Activated CD8-positive, alpha-beta T cell treated with anti-CD3 and anti-CD28 coated beads, Interleukin-2, amount 10 ng/mL, durations not matched to agents 7 days and 5 days (primary cell): Measurements from ENCODE around the gene ALDH4A1. TPM values are rescaled to one million over a fixed set of nuclear protein-coding genes. Genes with fewer than 3 reads are reported as not detected.

Experiments
- ATAC-seq: fragments of 150-1000 bp; cut with Tn5 transposase; one replicate; pipeline ENCODE4 v1.10.0; 2021; ENCODE audit warnings: moderate library complexity
- CTCF ChIA-PET: fragments of 350-600 bp; sonication (Branson Sonifier 250); formaldehyde crosslinking; loops from one replicate; lab custom pipeline; 2021; ENCODE audit warnings: antibody characterized with exemption; lab: Charles Lee
- POLR2A ChIA-PET: fragments of 350-600 bp; sonication (Branson Sonifier 250); formaldehyde crosslinking; loops from one replicate; lab custom pipeline; 2021; ENCODE audit warnings: antibody characterized with exemption; lab: Charles Lee
- DNase-seq: peaks from one replicate; pipeline ENCODE4 v3.0.0-alpha.2; 2020
- H3K27ac Mint-ChIP-seq: one replicate; pipeline ENCODE4 v1.8.0; 2021; ENCODE audit warnings: mild to moderate bottlenecking, mixed read lengths
- H3K27me3 Mint-ChIP-seq: one replicate; pipeline ENCODE4 v1.8.0; 2021; ENCODE audit warnings: low read depth, mixed read lengths
- H3K36me3 Mint-ChIP-seq: one replicate; pipeline ENCODE4 v1.8.0; 2021; ENCODE audit warnings: low read depth, mixed read lengths
- H3K4me1 Mint-ChIP-seq: one replicate; pipeline ENCODE4 v1.8.0; 2021; ENCODE audit warnings: low read depth, mixed read lengths
- H3K4me3 Mint-ChIP-seq: one replicate; pipeline ENCODE4 v1.8.0; 2021; ENCODE audit warnings: mild to moderate bottlenecking, mixed read lengths
- H3K9me3 Mint-ChIP-seq: one replicate; pipeline ENCODE4 v1.8.0; 2022; ENCODE audit warnings: mixed read lengths; ENCODE audit not compliant: insufficient read depth
- total RNA-seq, 2 experiments: library from RNA; stranded (reverse); gene quantifications; one replicate each; pipeline ENCODE4 v1.2.3, GENCODE V29; 2021

Gene ALDH4A1
- total RNA-seq, result 1 to 10 TPM; 4.2 to 4.3 TPM

DNA sequence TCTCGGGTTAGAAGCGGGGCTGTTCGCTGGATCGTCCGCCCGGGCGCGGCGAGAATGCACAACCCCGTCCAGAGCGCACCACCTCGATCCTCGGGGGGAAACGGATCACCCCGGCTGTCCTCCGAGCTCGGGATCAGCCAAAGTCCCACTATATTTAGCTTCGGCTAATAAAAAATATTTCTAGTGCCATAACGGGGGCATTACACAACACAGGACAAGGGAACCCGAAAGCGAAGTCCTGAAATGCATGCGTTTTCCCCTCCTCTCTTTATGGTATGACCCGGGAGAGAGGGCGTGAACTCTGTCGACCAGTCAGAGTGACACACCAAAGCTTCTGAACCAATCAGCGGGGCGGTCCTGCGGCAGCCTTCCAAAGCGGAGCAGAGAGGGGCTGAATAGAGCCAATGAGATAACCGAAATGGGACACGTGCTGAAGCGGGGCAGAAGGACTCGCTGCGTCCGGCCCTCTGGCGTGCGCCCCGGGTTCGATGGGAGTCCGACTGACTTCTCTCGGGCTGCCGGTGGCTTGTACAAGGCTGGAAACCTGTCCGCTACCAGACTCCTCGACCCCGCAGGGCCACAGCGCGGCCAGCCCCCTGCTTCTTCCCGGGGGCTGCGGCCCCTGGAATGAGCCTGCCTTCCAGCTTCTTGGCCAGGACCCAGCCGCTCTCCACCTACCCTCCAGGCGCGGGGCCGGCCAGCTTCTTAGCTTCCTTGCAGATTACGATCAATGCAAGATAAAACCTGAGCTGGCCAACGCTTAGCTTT is at the start of gene ALDH4A1:
Gene ALDH4A1 (minus strand): TSS at position 33 of the 768 bp plus-strand sequence. CDS start 32 bp downstream, at position 1.
- peak; percentile 99 for ATAC-seq
- no peaks in the 10 kb centered on the region for H3K9me3 Mint-ChIP-seq
- CTCF ChIA-PET, result interaction anchor here (0.6 to 6.7 kb wide), 21 partner anchors 10 to 303 kb away, joined by 3 to 51 read pairs (median 4); partner anchors contain the start of gene IFFO2

GRCh38 chr1:18951818-18952391 is 49.5 kb upstream of the ALDH4A1 start:
- DNase-seq (peak; percentile 91), ATAC-seq (peak; percentile 40)
- H3K9me3 Mint-ChIP-seq, result no peaks in the 10 kb centered on the region
- peak overlapping the region; percentile 71 for H3K4me3 Mint-ChIP-seq
- ChIA-PET POLR2A (interaction anchor here (1.0 to 7.2 kb wide), 5 partner anchors 11 to 121 kb away, joined by 3 to 118 read pairs (median 4); no protein-coding TSS in a partner anchor), CTCF (interaction anchor here (1.1 to 10.1 kb wide), 8 partner anchors 8 to 123 kb away, joined by 3 to 116 read pairs (median 5); no protein-coding TSS in a partner anchor)
- H3K4me1 Mint-ChIP-seq, result peaks cover 85% of the 10 kb centered on the region
- H3K27ac Mint-ChIP-seq, result peak overlapping the region; percentile 94
- H3K27me3 Mint-ChIP-seq, result peaks cover 21% of the 10 kb centered on the region
- no peaks in the 10 kb centered on the region for H3K36me3 Mint-ChIP-seq

More for the DNA sequence above, at the start of gene ALDH4A1:
- Mint-ChIP-seq H3K4me1 (peaks cover 36% of the 10 kb centered on the region), H3K36me3 (no peaks in the 10 kb centered on the region), H3K4me3 (peak within 1 kb of the TSS; percentile 91), H3K27ac (peak within 1 kb of the TSS; percentile 98), H3K27me3 (peaks cover 2% of the 10 kb centered on the region)
- peak; percentile 97 for DNase-seq
- POLR2A ChIA-PET, result interaction anchor here (2.4 kb wide), 1 partner anchor 25 kb away, joined by 12 read pairs; no protein-coding TSS in a partner anchor

- Mint-ChIP-seq H3K36me3 (no peaks in the 10 kb centered on the region), H3K27me3 (peaks cover 21% of the 10 kb centered on the region), H3K9me3 (no peaks in the 10 kb centered on the region), H3K4me1 (peaks cover 86% of the 10 kb centered on the region), H3K4me3 (peak overlapping the region; percentile 71), H3K27ac (peak overlapping the region; percentile 94)
- ATAC-seq (peak; percentile 0), DNase-seq (peak; percentile 41)
- ChIA-PET CTCF (interaction anchor here (0.7 to 10.1 kb wide), 9 partner anchors 10 to 151 kb away, joined by 3 to 116 read pairs (median 4); no protein-coding TSS in a partner anchor), POLR2A (interaction anchor here (0.8 to 7.2 kb wide), 5 partner anchors 11 to 38 kb away, joined by 3 to 118 read pairs (median 3); no protein-coding TSS in a partner anchor)
Measured at GRCh38 chr1:18951416-18951815, 49.1 kb upstream of the ALDH4A1 start.

GRCh38 chr1:18950401-18951026 is 48.2 kb upstream of the ALDH4A1 start:
- Mint-ChIP-seq H3K4me3 (peak overlapping the region; percentile 71), H3K4me1 (peaks cover 89% of the 10 kb centered on the region), H3K27ac (peak overlapping the region; percentile 94), H3K36me3 (no peaks in the 10 kb centered on the region), H3K27me3 (peaks cover 21% of the 10 kb centered on the region), H3K9me3 (no peaks in the 10 kb centered on the region)
- DNase-seq (peak; percentile 40), ATAC-seq (no peak)
- ChIA-PET CTCF (interaction anchor here (0.7 to 10.1 kb wide), 8 partner anchors 9 to 152 kb away, joined by 3 to 116 read pairs (median 5); no protein-coding TSS in a partner anchor), POLR2A (interaction anchor here (0.8 to 7.2 kb wide), 5 partner anchors 10 to 37 kb away, joined by 3 to 118 read pairs (median 3); no protein-coding TSS in a partner anchor)

- DNase-seq (peak; percentile 41), ATAC-seq (no peak)
- peak overlapping the region; percentile 71 for H3K4me3 Mint-ChIP-seq
- POLR2A ChIA-PET, result interaction anchor here (1.9 to 7.2 kb wide), 2 partner anchors 22 to 25 kb away, joined by 9 to 118 read pairs; no protein-coding TSS in a partner anchor
- peak overlapping the region; percentile 94 for H3K27ac Mint-ChIP-seq
- peaks cover 86% of the 10 kb centered on the region for H3K4me1 Mint-ChIP-seq
- H3K9me3 Mint-ChIP-seq, result no peaks in the 10 kb centered on the region
- H3K27me3 Mint-ChIP-seq, result peaks cover 17% of the 10 kb centered on the region
- no peaks in the 10 kb centered on the region for H3K36me3 Mint-ChIP-seq
- CTCF ChIA-PET, result interaction anchor here (0.6 to 10.1 kb wide), 5 partner anchors 23 to 102 kb away, joined by 3 to 116 read pairs (median 46); no protein-coding TSS in a partner anchor
Measured at GRCh38 chr1:18949686-18950400, 47.5 kb upstream of the ALDH4A1 start.

GRCh38 chr1:18948913-18949685 is 46.7 kb upstream of the ALDH4A1 start:
- Mint-ChIP-seq H3K36me3 (no peaks in the 10 kb centered on the region), H3K9me3 (no peaks in the 10 kb centered on the region), H3K4me1 (peaks cover 81% of the 10 kb centered on the region), H3K27ac (peak overlapping the region; percentile 94), H3K4me3 (peak overlapping the region; percentile 71), H3K27me3 (peaks cover 9% of the 10 kb centered on the region)
- no peak for ATAC-seq
- ChIA-PET POLR2A (interaction anchor here (0.9 to 7.2 kb wide), 3 partner anchors 21 to 68 kb away, joined by 3 to 118 read pairs (median 9); no protein-coding TSS in a partner anchor), CTCF (interaction anchor here (0.6 to 10.1 kb wide), 4 partner anchors 22 to 103 kb away, joined by 3 to 116 read pairs (median 50); no protein-coding TSS in a partner anchor)
- DNase-seq, result no peak

DNA sequence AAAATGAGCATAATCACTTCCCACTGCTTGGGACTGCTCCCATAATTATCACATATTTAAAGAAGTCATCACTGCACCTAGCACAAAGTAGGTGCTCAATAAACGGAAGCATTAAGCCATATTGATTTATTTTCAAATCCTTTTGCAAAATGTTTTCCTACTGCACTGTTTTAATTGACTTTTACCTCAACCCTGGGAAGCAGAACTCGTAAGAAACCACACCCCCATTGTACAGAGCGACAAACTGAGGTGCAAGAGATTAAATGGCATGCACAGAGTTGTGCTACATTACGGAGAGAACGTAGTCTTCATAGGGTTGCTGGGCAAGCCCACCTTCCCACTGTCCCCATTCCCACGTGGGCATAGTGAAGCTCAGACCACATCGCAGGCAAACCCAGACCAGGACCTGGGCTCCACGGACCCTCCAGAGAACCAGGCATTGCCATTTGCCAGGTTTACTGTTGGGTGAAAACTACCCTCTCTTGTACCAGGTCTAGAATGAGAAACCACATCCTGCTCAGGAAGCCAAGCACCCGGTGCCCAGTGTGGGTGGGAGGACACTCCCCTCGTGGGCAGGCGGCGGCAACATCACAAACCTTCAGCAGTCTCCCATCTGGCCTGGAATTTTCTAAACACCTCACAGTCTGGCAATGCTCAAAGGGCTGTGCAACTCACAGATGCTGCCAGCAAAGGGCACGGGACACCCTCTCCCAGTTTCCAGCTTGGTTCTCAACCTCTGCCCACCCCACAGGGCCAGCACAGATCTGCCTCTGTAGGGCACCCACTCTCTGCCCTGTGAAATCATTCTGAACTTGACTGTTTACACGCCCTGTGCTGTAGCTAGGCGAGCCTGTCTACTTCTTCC is 45.9 kb upstream of the ALDH4A1 start:
- Mint-ChIP-seq H3K27me3 (peaks cover 3% of the 10 kb centered on the region), H3K4me3 (peak overlapping the region; percentile 2), H3K27ac (peak overlapping the region; percentile 58), H3K4me1 (peaks cover 78% of the 10 kb centered on the region), H3K9me3 (no peaks in the 10 kb centered on the region), H3K36me3 (no peaks in the 10 kb centered on the region)
- CTCF ChIA-PET, result interaction anchor here (5.2 to 5.5 kb wide), 2 partner anchors 35 to 41 kb away, joined by 46 to 54 read pairs; no protein-coding TSS in a partner anchor
- DNase-seq (peak; percentile 52), ATAC-seq (no peak)
- POLR2A ChIA-PET, result interaction anchor here (0.9 to 7.2 kb wide), 2 partner anchors 20 to 69 kb away, joined by 3 to 118 read pairs; no protein-coding TSS in a partner anchor

- Mint-ChIP-seq H3K4me1 (peaks cover 71% of the 10 kb centered on the region), H3K27ac (peak overlapping the region; percentile 58), H3K9me3 (no peaks in the 10 kb centered on the region), H3K36me3 (no peaks in the 10 kb centered on the region), H3K4me3 (no peak overlapping the region), H3K27me3 (peaks cover under 1% of the 10 kb centered on the region)
- DNase-seq (no peak), ATAC-seq (no peak)
- ChIA-PET POLR2A (interaction anchor here (7.2 kb wide), 1 partner anchor 20 kb away, joined by 118 read pairs; no protein-coding TSS in a partner anchor), CTCF (no interaction called here)
Measured at GRCh38 chr1:18947570-18947969, 45.2 kb upstream of the ALDH4A1 start.
